NAMALWA (cell line): ENCODE measurements around the gene RNF19B.
A peak's percentile ranks its signal among the peaks of the same experiment; 100 is the strongest.
"Not testable (repeated sequence)": the region's sequence is repeated elsewhere in the genome, so short reads cannot be mapped to it uniquely, and the experiment has no call there.

Experiments
- DNase-seq: peaks from one replicate; pipeline ENCODE4 v3.0.0-alpha.2; 2015; ENCODE audit warnings: low spot score

Gene RNF19B

DNA sequence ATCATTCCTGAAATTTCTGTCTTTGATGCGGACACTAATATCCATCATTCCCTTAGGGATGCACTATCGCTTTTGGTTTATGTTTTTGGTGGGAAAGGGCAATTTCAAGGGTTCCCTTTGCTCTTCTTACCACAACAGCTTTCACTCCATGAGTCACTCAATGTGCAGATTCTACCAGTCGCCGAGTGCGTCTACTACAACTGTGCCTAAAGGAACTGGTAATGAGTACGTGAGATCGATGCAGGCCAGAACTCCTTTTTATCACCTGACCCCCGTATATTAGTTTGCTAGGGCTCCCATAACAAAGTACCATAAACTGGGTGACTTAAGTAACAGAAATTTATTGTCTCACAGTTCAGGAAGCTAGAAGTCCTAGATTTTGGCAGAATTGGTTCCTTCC, 35.9 kb downstream of the RNF19B start:
- no peak for DNase-seq

- no peak for DNase-seq
Observed at GRCh38 chr1:32928285-32928684, 36.3 kb downstream of the RNF19B start.

DNA sequence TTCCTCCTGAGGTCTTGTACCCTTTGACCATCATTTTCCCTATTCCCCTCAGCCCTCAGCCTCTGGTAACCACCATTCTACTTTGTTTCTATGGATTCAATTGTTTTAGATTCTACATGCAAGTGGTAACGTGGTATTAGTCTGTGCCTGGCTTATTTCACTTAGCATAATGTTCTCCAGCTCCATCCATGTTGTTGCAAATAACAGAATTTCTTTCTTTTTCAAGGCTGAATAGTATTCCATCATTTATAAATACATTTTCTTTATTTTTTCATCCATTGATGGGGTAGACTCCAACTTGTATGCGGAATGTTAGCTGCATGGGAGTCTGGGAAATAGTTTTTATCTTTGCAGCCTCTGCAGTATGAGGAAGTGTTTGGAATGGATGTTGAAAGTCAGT, 37.2 kb downstream of the RNF19B start:
- no peak for DNase-seq

GRCh38 chr1:32926562-32926961, 38.0 kb downstream of the RNF19B start:
- DNase-seq: no peak

DNA sequence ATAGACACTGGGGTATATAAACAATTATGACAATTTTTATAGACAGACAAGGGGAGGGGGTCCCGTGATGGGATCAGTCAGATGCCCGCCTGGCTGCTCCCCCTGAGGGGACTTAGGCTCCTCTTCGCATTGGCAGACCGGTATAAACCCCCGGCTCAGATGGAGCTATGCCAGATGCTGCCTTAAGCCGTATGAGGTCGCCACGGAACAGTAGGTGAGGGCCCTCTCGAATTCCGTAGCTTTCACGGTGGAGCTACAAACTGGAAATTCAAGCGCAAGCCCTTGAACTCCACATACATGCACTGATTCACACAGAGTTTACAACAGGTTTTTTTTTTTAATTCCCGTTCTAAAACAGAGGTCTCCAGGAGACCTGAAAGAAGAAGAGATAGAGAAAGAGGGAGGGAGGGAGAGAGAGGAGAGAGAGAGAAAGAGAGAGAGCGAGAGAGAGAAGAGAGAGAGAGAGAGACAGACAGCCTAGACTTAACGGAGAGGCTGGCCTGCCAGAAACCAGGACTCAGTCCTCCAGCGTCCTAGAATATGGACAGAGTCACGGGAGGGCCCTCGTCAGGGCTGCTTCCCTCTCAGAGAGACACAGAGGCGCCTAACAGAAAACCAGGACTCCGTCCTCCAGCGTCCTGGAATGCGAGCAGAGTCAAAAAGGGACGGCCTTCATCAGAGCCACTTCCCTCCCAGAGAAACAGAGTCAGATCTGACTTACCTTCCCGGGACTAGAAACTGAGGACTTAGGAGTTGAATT, 39.0 kb downstream of the RNF19B start:
- DNase-seq: no peak

GRCh38 chr1:32924881-32925344, 39.7 kb downstream of the RNF19B start:
- no peak for DNase-seq

DNA sequence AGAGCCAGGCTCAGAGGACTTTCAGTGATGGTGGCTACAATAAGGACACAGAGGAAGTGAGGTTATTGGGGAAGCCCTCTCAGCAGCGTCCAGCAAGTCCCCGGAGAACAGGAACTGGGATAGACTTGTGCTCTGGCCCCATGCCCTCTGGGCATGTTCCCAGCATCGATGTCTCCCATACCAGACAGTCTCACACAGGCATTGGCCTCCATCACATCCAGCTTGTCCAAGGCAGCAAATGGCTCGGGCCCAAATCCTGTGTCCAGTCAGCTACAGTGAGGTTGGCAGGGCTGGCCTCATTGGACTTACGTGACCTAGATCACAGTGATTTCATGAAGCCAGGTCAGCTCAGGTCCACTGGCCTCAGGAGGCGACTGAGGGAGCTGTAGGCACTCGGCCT, 43.8 kb downstream of the RNF19B start:
- no peak for DNase-seq

DNA sequence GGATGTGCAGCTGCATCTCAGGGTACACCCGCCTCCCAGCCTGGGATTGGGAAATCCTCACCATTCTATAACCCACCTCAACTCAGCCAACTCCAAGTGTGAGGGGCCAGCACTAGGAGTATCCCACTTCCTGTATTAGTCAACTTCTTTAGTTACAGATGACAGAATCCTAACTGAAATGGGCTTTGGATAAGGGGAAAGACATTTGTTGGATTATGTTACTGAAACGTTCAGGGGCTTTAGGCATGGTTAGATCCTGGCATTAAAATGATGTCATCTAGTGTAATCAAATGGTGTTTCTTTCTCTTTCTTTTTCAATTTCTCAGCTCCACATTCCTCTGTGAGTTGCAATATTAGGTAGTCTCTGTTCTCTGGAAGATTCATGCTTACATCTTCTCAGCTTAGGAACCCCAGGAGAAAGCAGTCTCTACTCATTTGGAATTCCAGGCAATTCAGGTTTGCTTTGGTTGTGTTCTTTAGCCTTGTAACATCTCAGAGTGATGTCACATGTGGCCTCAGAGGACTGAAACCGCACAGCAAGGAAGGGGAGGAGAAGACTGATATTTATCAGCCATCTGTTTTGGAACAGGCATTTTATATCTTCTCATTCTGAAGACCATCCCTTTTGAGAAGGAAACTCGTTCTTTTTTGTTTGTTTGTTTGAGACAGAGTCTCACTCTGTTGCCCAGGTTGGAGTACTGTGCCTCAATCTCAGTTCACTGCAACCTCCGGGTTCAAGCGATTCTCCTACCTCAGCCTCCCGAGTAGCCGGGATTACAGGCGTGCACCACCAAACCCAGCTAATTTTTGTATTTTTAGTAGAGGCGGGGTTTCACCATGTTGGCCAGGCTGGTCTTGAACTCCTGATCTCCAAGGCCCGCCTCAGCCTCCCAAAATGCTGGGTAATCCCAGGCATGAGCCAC, 44.5 kb downstream of the RNF19B start:
- no peak for DNase-seq

DNA sequence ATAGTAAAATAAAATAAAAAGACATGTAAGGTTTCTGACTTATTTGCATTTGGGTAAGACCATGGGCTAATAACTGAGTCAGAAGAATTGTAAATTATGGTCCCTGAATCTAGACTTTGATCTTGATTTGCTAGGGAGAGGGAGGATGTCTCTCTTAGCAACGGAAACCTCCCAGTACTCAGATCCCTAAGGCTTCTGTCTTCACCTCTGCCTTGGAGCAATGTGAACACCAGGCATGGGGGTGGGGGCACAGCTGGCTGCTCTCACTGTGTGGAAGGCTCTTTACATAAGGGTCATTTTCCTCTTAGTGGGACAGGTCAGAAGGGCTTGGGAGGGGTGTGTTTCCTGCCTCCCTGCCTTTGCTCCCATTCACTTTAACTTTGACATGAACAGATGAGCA, 46.4 kb downstream of the RNF19B start:
- DNase-seq: no peak

GRCh38 chr1:32917521-32917920, 47.1 kb downstream of the RNF19B start:
- no peak for DNase-seq

DNA sequence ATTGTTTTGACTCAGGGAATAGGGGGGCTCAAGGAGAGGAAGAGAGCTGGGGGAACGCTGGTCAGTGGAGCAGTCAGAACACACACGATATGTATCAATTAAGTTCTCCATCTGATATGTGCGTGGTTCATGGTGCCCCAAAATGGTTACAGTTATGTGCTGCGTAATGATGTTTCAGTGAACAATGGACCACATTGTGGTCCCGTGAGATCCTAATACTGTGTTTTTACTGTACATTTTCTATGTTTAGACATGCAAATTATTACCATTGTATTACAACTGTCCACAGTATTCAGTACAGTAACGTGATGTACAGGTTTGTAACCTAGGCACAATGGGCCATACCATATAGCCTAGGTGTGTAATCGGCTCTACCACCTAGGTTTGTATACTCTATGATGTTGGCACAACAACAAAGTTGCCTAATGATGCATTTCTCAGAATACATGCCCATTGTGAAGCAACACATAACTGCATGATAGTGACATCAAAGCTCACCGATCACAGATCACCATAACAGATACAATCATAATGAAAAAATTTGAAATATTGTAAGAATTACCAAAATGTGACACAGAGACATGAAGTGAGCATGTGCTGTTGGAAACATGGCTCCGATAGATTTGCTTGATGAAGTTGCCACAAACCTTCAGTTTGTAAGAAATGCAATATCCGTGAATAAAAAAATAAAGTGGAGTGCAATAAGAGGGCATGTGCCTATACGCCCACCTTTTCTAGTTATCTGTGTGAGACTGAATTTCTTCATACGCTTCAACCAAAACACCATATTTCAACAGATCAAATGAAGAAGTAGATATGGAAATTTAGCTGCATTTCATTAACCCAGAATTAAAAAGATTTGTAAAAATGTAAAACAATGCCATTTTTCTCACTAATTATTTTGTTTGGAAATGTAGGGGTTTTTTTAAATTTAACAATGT, 48.6 kb downstream of the RNF19B start:
- DNase-seq: no peak

GRCh38 chr1:32910319-32910718, 54.3 kb downstream of the RNF19B start:
- DNase-seq: no peak

DNA sequence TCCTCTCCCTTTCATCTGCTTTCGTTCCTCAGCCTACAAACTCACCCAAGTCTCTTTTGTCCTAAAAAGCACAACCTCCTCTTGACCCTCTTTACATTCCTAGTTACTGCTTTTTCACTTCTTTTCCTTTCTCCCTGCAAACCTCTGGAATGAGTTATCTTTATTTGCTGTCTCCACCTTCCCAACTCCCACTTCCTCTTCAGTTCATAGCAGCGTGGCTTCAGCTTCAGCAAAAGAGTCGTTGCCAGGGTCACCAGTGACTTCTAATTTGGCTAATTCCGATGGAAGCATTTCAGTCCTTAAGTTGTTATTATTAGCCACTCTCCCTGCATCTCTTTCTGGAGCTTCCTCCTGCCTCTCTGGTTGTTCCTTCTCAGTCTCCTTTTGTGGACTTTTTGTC, 57.2 kb downstream of the RNF19B start:
- no peak for DNase-seq

DNA sequence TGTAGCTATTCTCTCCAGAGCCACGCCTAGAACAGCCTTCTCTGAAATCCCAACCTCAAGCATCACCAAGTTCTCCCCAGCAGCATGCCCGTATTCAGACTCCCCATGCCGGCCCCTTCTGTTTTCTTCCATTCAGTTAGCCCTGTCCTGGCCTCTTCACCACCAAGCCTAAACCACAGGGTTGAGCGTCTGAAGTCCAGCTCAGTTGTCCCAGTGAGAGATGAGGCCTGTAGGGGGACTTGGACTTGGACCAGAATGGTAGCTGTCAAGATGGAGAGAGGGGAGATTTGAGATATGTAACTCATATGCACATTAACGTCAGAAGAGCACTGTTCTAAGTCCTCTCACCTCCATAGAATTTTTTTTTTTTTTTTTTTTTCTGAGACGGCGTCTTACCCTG, 58.0 kb downstream of the RNF19B start:
- no peak for DNase-seq

DNA sequence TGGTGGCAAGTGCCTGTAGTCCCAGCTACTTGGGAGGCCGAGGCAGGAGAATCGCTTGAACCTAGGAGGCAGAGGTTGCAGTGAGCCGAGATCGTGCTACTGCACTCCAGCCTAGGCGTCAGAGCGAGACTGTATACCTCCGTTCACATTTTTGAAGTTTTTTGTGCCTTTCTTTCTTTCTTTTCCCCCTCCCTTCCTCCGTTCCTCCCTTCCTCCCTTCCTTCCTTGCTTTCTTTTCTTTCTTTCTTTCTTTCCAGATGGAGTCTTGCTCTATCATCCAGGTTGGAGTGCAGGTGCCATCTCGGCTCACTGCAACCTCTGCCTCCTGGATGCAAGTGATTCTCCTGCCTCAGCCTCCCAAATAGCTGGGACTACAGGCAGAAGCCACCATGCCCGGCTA, 59.0 kb downstream of the RNF19B start:
- DNase-seq: not testable (repeated sequence)

DNA sequence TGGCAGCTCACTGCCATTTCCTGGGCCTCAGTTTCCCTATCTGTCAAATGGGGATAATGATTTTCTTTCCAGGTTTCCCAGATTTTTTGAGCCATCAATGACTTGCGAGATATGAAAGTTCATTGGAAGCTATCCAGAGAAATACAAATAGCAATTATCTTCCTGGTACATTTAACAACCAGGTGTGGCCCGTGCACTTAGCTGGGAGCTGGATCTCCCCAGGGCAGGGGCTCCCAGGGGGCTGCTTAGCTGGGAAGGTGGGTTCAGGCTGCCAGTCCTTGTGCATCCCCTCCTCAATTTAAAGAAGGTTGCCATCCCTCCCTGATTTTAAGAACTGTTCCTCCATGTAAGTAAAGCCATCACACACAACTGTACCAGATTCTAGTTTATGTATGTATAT, 59.8 kb downstream of the RNF19B start:
- no peak for DNase-seq

DNA sequence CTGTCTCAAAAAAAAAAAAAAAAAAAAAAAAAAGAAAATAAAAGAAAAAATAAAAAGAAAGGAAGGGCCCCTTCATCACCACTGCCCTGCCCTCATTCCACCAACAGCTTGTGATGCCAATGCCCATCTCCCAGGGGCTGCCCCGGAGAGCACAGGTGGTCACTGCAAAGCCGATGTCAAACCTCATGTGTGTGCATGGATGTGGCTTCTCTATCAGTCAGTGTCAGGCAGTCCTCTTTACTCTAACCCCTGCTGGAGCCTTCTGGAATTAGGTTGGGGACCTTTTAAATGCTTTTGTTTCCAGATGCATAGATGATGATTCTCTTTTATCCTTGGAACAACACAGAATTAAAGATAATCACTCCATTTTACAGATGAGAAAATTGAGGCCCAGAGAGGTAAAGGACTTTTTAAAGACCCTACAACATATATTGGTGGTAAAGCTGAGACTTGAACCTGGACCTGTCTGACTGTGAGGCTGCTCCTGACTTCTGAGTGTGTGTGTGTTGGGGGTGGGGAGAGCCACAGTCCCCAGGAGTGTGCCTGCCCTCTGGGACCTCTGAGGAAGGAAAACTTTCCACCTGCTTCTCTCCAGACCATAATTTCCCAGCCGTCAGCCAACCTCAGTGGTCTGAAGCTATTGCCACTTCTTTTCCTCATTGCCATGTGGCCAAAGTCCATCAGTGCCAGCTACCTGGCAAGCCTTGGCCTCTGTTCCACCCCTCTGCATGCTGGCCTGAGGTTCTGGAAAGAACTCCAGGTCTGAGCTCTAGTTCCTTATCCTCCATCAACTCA, 60.4 kb downstream of the RNF19B start:
- DNase-seq: peak; percentile 26

- no peak for DNase-seq
Observed at GRCh38 chr1:32902535-32902920, 62.1 kb downstream of the RNF19B start.

DNA sequence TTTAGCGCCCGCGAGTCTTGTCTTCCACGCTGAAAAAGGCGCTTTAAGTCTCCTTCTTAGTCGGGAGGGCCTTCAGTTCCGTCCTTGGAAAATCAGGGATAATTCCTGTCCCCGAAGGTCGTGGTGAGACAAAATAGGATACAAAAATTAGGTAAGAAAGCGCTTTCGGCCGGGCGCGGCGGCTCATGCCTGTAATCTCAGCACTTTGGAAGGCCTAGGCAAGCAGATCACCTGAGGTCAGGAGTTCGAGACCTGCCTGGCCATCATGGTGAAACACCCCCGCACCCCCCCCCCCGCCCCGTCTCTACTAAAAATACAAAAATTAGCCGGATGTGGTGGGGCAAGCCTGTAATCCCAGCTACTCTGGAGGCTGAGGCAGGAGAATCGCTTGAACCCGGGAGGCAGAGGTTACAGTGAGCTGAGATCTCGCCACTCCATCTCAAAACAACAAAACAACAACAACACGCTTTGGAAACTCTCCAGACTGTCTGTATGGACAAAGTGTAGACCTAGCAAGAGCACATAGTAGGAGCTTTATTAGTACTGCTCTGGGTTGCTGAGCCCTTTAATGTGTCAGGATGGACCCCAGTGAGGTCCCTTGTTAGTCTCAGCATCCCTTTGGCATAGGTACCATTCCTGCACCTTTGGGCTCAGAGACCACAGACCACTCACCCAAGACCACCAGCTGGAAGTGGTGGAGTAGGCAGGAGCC, 62.6 kb downstream of the RNF19B start:
- no peak for DNase-seq

DNA sequence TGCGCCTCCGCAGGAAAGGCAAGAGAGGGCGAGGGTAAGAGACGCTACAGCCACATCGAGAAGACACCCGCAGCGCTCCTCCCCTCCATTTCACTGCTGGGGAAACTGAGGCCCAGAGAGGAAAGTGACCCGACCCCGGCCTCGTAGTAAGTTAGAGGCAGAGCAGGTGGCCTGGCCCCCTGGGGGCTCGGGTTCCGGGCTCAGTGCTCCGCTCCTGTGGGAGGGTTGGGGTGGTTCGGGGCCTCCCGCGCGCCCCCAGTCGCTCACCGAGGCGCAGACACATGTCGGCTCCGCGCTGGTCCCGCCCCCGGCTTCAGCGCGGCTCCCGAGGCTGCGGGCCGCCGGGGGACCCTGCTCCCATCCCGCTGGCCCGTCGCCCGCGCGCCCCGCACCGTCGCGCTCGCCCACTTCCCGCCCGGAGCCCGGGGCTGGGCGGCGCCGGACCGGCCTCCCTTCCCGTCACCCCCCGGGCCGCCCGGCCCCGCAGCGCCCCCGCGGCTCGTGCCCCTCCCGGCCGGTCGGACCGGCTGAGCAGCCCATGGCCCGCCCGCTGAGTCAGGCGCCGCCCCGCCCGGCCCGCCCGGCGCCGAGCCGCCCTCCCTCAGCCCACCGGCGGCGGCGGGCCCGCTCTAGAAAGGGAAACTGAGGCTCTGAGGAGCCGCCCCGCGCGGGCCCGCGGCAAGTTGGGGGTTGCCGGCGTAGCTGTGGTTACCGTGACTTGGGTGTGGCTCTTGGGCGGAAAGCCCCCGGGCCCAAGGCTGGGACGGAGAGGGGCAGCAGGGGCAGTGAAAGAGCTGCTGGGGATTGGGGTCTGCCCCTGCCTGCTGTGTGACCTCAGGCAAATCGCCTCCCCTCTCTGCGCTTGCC, 63.4 kb downstream of the RNF19B start, which contains the start of gene TMEM54:
Gene TMEM54 (minus strand): TSS at position 434 of the 867 bp plus-strand sequence. CDS start 151 bp downstream, at position 283.
- DNase-seq: no peak
